Superior temporal gyrus (tissue), 1 donor: Measurements from ENCODE around the gene BTBD19.
"Not testable (repeated sequence)": the region's sequence is repeated elsewhere in the genome, so short reads cannot be mapped to it uniquely, and the experiment has no call there.

ENCODE experiments used
- DNase-seq: peaks from one replicate; pipeline ENCODE4 v3.0.0-alpha.2; 2016; ENCODE audit errors: extremely low spot score

The BTBD19 gene

DNA sequence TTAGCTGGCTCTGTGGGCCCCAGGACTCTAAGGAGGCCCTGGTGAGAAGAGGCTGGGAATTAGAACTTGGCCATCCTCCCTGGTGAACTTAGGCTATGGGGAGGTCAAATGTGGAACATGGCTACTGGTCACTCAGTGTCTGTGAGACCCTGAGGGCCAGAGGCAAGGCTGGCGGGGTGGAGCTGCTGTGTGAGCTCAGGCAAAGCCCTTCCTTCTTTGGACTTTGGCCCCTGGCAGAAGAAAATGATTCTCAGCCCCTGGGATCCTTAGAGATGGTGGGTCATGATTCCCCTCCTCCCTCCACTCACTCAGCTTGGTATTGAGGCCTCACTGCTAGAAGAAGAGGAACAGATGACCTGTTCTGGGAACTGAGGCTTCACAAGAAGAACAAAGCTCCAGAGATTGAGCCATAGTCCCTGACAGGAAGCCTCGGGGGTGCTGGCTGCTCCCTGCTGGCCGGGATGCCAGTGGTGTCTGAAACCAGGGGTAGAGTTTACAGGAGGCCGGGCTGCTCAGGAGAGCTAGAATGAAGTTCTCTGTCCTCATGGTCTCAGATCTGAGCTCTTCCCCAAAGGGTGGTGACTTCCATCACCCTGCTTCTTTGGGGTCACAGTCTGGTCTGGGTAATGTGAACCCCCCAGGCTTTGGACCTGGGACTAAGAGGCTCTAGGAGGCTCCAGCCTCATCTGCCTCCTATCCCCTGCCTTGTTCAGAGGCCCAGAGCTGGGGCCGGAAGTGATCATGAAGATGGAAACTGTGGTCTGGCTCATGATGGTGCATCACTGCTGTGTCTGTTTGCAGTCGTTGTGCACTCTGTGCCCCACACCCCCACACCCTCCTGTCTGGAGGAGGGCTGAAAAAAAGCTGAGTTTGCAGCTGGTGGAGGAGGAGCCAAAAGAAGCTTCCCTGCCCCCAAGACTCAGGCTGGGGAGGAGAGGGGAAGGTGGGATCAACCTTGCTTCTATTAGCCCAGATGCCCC lies 905 bp downstream of the BTBD19 start:
- no peak for DNase-seq

DNA sequence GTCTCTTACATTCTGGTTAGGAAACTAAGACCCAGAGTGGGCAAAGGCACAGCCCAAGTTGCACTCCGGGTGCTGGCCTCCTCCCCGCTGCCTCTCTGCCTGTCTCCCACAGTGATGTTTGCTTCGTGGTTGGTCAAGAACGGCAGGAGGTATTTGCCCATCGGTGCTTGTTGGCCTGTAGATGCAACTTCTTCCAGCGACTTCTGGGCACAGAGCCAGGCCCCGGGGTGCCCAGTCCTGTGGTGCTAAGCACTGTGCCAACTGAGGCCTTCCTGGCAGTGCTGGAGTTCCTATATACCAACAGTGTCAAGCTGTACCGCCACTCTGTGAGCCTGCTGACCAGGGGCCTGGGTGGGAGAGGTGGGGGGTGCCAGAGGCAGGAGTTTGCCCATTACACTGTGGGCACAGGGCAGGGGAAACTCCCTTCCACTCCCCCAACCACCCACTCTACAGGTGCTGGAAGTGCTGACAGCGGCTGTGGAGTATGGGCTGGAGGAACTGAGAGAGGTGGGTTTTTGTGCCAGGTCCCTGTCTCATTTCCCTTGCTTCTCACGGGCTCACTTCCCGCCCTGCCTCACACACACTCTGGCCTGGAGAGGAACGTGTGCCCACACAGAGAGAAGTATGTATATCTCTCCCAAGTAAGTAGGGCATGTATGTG lies 1.9 kb downstream of the BTBD19 start:
- DNase-seq = no peak

DNA sequence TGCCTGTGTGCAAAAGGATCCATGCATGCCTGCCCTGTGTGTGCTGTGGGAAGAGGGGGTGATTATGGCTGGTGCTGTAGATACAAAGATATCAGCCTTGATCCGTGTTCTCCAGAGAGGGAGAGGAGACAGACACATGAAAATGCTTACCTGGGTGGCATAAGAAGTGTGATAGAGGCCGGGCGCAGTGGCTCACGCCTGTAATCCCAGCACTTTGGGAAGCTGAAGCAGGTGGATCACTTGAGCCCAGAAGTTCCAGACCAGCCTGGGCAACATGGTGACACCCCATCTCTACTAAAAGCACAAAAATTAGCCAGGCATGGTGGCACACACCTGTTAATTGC lies 2.4 kb downstream of the BTBD19 start:
- DNase-seq = not testable (repeated sequence)

DNA sequence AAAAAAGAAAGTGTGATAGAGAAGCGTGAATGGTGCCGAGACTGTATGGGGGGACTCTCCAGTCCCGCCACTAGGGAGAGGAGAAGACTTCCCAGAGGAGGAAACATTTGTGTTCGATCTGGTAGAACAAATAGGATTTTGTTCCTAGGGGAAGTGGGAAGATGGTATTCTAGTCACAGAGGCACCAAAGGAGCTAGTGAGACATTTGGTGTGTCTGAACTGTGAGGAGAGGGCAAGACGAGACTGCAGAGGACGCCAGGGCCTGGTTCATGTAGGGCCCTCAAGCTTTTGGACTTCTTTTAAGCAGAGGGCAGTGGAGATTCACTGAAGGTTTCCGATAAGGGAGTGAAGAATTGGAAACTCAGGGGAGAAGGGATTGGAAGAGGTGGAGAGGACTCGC lies 2.9 kb downstream of the BTBD19 start:
- no peak for DNase-seq

DNA sequence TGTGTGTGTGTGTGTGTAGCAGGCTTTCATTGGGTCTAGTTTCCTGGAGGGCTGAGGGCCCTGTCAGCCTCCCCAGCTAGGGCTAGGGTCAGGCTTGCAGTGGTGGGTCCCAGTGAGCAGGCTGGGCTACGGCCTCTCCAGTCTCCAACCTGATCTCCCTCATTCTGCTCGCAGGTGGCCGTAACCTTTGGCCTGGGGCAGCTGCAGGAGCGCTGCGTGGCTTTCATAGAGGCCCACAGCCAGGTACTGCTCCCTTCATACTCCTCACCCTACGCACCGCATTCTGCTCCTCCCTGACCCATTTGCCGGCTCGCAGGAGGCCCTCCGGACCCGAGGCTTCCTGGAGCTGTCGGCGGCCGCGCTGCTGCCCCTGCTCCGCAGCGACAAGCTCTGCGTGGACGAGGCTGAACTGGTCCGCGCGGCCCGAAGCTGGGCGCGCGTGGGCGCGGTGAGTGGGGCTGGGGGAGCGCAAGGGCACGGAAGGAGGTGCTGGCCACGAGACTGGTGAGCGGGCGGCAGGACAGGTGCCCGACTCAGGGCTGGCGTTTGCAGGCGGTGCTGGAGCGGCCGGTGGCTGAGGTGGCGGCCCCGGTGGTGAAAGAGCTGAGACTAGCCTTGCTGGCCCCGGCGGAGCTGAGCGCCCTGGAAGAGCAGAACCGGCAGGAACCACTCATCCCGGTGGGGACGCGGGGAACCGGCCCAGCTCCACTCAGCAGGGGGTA lies 4.7 kb downstream of the BTBD19 start:
- DNase-seq = no peak

- not testable (repeated sequence) for DNase-seq
Observed at GRCh38 chr1:44815926-44816325, 7.6 kb downstream of the BTBD19 start.

DNA sequence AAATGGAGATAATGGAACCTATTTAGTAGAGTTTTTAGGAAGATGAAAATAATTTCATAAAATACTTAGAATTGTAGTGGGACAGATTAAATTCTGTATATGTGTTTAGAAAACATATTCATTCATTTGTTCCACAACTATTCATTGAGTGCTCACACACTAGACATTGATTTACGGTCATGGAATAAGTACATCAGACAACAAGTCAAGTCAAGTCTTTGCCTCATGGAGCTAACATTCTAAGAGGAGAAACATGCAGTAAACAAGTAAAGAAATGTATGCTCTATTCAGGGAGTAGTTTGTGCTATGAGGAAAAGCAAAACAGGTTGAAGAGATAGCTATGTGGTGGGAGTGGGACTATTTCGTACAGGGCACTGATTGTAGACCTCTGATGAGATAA lies 9.0 kb downstream of the BTBD19 start:
- DNase-seq = no peak

DNA sequence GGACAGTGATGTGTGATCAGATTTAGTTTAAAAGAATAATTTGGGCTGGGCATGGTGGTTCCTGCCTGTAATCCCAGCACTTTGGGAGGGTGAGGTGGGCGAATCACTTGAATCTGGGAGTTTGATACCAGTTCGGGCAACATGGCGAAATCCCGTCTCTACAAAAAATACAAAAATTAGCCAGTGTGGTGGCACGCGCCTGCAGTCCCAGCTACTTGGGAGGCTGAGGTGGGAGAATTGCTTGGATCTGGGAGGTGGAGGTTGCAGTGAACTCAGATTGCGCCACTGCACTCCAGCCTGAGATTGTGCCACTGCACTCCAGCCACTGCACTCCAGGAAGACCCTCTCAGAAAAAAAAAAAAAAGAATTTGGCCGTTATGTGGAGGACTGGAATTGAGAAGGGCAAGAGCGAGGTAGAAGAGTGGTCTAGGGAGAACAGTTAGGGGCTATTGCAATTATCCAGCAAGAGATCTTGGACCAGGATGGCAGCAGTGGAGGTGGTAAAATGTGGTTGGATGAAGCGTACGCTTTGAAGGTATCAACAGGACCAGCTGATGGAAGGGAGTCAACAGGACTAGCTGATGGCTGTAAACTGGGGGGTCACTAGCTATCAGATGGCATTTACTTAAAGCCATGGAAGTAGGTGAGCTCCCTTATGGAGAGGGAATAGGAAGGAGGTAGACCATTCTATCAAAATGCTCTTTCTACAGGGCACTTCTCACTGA lies 9.6 kb downstream of the BTBD19 start:
- no peak for DNase-seq

- DNase-seq = peak; percentile 66
Observed at GRCh38 chr1:44819196-44819607, 10.9 kb downstream of the BTBD19 start.

- peak; percentile 94 for DNase-seq
Observed at GRCh38 chr1:44819608-44820327, 11.4 kb downstream of the BTBD19 start.

DNA sequence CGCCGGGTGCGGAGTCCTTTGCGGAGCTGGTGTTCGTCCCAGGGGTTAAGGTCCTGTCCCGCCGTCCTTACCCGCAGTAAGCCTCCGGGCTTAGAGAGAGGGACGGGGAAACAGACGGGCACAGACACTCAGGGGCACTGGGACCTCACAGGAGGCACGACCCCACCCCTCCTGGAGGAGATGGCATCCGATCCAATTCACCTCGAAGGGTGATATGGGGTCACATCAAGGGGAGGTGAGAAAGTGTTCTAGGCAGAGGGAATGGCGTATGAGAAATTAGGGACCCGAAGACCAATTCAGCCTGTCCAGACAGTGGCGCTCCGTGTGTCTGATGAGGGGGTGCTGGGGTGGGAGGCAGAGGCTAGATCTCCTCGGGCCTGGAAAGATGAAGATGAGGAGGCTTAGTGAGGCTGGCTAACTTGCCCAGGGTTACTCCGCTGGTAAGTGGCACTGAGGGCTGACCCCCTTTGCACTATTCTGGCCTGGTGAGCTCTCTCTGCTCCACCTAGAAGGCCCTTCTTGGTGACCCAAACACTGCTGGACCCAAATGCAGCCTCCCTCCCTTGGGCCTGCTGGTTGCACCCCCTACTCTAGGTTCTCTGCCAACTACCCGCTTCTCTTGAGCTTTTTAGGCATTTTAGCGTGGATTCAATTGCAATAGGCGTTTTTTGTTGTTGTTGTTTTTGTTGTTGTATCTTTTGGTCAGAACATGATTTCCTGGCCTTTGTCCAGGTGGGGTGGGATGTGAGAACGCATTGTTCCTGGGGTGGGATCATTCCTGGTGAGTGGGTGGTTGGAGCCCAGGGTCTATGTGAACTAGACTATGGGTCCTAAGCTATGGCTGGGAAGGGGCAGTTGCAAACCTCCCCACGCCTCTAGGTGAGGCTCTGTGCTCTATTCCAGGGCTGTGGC lies 12.3 kb downstream of the BTBD19 start:
- DNase-seq = peak; percentile 8

- no peak for DNase-seq
Observed at GRCh38 chr1:44821240-44821715, 13.0 kb downstream of the BTBD19 start.

GRCh38 chr1:44822131-44822701 lies 13.9 kb downstream of the BTBD19 start:
- no peak for DNase-seq

DNA sequence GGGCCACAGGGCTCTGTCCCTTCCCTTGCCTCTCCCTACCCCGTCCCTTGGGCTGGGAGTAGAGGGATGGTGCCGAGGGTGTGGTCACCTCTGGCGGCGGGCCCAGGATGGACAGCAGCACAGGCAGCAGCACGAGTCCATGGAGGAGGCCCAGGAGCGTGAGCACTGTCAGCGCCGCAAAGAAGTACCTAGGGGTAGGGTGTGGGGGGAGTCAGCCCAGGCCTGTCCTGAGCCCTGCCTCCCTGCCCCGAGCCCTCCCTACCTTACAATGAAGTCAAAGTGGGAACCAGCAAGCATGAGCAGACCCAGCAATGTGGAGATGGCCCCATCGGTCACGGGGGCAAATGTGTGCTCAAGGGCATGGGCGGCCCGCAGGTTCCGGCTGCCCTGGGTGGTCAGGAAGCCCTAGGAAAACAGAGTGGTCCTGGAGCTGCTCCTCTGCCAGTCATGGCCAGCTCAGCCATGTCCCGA lies 14.7 kb downstream of the BTBD19 start:
- no peak for DNase-seq

- not testable (repeated sequence) for DNase-seq
Observed at GRCh38 chr1:44824392-44824791, 16.1 kb downstream of the BTBD19 start.

- DNase-seq = no peak
Observed at GRCh38 chr1:44826375-44827196, 18.3 kb downstream of the BTBD19 start.

DNA sequence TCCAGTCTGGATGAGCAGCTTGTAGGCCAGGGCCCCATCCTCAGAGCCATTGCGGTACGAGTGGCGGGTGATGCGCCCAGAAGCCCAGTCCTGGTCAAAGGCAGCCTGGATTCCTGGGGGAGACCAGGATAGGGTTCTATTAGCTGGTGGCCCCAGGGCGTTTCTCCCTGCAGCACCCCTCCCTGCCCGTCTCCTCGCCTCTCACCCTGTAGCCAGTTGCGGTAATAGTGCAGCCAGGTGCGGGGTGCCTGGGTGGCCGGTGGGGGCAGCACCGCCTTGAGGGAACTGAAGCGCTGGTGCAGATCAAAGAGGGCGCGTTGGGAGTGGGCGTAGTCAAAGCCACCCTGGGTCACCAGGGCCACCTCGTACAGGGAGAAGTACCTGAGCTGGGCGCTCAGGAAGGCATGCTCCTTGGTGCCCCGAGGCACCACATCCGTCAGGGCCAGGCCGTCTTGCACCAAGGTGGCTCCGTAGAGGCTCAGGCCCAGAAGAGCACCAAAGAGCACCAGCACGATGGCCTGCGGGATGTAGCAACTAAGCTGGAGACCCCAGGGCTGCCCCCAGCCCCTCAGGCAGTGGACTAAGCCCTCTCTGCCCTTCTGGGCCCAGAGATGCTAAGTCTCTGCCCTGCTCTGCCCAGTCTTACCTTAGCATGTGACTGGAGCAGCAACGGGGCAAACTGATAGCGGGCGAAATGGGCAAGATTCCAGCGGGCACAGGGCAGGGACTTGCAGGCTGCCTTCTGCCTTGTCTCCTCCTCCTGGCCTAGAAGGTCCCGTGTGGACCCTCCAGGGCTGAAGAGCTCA lies 19.1 kb downstream of the BTBD19 start:
- DNase-seq = no peak
